Stimulated activated CD4-positive, alpha-beta T cell treated with anti-CD3 and anti-CD28 coated beads, TNF-alpha, amount 100 ng/mL, for 4 hours (primary cell): ENCODE results near the gene DSCAM.
"Not testable (repeated sequence)": the region's sequence is repeated elsewhere in the genome, so short reads cannot be mapped to it uniquely, and the experiment has no call there.

Source experiments
- DNase-seq, 3 experiments: peaks; one replicate each; pipeline ENCODE4 v3.0.0-alpha.2; 2020; ENCODE audit warnings: low read depth in 3 of 3

The DSCAM gene

GRCh38 chr21:40315626-40316025, 531.3 kb downstream of the DSCAM start:
- no peak for DNase-seq

DNA sequence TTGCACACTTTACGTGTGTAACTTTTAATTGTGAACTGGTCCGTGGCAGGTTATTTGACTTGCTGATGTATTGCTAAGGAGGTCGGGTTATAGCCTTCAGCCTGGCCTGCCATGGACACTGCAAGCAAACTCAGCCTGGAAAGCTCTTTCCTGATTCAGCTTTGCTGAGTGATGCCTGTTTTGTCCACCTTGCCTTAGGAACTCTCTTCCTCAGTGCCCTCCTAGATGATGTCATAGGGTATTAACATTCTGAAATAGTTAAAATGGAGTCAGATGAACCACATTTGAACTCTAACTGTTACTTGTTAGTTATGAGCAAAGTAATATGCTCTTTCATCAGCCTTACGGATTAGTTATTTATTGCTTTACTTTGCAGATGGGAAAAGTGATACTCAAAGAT, 533.7 kb downstream of the DSCAM start:
- DNase-seq: no peak

DNA sequence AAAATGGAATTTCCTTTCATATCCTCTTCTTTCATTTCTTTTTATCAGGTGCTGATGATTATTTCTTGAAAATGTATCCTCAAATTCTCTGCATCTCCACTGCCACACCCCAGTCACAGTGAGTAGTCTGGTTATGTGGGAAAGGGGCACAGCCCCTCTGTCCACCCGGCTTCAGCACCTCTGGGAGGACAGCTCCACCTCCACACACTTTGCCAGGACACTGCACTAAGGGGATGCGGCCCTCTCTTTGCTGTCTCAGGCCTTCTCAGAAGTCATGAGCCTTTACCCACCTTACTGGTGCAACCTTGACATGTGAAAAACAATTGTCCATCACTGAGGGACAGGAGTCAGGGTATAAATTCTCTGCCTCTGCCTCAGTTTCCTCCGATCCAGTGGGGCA, 546.7 kb downstream of the DSCAM start:
- DNase-seq: no peak

DNA sequence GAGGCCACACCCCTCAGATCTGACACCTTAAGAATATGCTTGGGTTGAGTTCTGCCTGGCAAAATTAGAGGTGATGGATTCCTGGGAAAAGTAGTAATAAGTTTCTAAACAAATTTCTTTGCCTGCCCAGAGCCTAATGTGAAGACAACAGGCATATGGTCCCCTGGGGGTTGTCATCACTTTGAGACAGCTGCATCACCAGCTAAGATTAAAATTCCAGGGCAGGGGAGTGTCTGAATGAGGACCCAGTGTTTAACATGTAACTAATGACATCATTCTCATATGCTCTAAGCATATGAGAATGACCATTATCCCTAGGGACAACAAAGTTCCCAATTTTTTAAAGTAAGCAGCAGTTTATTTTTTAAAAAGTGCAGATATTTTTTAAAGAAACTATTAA, 547.5 kb downstream of the DSCAM start:
- no peak for DNase-seq

GRCh38 chr21:40294345-40294744, 552.6 kb downstream of the DSCAM start:
- DNase-seq: no peak

DNA sequence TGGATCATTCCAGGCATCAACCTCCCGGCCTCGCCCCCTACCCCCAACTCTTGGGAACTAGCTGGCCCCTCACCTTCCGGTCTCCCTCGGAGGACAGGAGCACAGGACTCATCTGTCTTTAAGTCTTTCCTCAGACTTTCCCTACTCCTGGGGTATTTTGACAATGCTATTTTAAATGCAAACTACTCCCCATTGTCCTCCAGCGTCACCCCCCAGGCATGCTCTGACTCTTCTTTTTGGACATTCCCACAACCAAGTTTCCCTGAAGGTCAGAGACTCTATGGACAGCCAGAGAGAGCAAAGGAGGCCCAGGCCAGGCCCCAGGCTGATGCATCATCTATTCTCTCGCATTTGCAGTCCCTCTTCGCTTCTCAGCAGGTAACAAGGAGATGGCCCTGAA, 555.4 kb downstream of the DSCAM start:
- no peak for DNase-seq

DNA sequence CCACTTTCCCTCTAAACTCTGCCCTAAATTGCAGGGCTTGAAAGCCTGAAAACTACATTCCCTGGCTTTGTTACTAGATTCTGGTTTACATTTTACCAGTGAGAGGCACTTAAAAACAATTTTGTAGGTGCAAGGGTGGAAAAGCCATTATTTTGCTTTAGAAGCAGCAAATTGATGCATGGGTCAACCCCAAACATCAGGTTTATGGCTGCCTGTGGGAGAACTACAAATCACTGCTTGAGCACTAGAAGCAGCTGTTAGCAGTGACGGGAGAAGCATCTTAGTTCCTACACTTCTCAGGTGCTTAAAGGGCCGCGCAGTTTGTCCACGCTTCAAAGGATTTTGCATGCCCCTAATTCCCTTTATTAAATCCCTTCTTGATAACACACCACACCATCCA, 562.5 kb downstream of the DSCAM start:
- DNase-seq: no peak

DNA sequence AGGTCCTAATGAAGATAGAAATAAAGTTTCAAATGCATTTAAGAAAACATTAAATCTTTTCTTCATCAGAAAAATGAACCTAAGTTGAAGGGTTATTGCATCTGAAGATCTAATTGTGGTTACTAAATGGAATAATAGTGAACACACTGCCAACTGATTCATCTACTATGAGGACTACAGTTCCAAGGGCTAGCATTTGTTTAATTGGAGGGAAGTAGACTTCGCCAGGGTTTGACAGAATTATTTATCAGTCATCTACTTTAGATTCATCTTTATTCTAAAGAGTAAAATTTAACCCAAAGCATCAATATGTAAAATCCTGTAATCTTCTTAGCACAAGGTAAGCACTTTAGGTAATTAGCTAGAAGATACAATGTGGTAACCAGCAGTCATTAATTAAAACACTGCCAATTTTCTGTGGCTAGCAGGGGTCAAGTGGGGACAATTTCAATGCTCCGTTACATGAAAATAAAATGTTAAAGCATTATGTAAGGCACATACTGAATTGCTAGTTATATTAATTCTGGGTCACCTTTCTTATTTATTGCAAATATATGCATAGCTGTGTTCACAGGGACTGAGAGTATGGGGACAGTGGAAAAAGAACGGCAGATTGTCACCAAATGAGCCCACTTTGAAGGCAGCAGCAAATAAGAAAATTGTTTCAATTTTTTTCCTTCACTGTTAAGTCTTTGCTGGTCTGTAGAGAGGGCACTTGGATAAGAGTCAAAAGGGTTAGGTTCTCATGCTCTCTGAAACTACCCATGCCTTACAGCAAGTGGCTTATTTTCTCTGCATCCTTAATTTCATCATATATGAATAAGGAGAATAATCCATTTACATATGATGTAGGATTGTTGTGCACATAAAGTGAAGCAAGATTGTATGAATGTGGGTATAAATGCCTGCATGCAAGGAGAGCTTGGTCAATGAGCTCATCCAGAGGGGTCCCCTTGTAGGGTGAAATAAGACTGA, 563.8 kb downstream of the DSCAM start:
- DNase-seq: no peak

GRCh38 chr21:40278345-40278744, 568.6 kb downstream of the DSCAM start:
- DNase-seq: no peak

DNA sequence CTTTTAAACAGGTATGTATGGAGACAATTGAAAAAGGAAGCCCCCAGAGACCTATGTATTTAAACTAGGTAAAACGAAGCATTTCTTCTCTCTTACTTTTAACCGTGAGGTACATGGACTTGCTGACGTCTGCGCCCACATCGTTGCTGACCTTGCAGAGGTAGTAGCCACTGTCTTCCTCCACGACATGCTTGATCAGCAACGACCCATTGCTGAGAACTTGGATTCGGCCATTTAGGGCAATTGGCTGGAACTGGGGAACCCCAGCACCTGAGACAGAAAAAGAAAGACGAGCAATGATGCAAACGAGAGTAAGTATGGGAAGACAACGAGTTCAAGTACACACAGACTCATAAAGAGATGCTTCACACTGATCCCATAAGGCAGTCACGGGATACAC, 571.0 kb downstream of the DSCAM start:
- no peak for DNase-seq

DNA sequence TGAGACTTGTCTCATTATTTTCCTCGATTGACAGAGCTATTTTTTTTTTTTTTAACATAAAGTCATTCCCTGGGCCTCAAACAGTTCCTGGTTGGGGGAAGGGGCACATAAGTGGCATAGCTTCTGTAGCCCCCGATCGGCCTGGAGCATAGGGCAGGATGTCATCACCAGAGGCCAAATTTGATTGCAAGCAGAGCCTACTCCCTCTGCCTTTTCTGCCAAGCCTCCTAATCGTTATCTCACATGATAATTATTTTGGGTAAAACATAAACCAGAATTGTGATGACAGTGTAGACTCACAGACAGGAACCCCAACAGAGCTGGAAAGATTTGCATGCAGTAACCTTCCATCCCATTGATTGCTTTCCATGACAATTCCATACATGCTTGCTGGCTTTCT, 574.9 kb downstream of the DSCAM start:
- DNase-seq: no peak

DNA sequence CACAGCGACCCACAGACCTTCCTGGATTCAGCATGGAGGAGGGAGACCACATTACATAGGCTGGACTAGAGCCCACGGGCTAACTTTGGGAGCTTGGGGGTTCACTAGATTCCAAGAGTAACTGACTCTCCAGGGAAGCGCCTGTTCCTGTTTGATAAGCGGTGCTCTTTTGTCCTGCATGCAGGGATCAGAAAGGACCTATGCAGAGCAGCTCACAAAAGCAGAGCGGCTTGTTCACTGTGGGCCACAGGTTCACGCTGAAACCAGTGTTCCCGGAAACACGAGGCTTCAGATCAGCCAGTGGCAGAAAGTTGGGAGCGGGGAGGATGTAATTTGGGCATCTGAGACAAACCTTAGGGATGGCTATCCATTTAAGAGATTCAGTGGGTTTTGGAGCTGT, 575.8 kb downstream of the DSCAM start:
- DNase-seq: no peak

GRCh38 chr21:40270047-40270446, 576.9 kb downstream of the DSCAM start:
- no peak for DNase-seq

DNA sequence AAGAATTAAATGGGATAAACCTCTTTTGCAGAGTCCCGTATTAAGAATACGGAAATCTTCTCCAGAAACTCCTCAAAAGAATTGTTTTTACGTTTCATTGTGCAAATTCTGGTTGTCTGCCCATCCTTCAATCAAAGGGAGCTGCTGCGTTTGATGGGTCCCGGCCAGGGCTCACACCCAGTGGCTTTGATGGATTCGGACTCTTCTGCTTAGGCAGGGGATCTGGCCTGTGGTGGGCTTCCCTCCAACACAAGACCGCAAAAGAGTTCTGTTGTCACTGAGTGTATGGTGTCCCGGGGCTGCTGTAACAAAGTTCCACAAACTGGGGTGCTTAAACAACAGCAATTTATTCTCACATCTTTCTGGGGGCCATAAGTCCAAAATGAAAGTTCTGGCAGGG, 577.7 kb downstream of the DSCAM start:
- DNase-seq: no peak

GRCh38 chr21:40258456-40258855, 588.5 kb downstream of the DSCAM start:
- DNase-seq: not testable (repeated sequence)

GRCh38 chr21:40257342-40257741, 589.6 kb downstream of the DSCAM start:
- DNase-seq: no peak

DNA sequence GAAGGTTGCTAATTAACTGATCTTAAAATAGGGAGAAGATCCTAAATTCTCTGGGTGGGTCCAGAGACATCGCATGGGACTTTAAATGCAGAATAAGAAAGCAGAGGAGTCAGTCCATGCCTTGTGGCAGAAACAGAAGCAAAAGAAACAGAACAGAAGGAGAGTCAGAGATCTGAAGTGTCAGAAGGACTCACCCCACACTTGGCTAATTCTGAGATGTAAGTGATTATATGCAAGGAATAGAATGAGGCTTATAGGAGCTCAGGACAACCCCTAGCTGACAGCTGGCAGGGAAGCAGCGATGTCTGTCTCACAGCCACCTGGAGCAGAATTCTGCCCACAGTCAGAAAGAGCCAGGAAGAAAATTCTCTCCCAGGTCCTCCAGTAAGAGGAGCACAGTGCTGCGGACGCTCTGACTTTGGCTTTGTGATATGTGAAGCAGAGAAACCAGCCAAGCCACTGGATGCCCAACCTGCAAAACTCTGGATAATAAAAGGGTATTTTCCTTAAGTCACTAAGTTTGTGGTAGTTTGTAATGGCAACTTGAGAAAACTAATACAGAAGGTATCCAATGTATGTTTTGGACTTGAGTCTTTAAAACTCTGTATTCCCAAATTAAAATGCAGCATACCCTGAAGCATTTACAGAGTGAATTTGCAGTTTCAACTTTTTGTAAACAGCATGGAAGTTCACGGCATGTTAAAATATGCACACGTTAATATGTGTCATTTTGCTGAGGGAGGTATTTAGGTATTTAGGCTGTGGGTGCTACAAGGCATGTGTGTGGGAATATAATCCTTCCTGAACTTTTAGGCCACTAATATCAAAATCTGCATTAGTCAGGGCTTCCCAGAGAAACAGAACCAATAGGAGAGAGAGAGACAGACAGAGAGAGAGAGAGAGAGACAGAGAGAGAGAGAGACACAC, 591.2 kb downstream of the DSCAM start:
- DNase-seq: no peak

DNA sequence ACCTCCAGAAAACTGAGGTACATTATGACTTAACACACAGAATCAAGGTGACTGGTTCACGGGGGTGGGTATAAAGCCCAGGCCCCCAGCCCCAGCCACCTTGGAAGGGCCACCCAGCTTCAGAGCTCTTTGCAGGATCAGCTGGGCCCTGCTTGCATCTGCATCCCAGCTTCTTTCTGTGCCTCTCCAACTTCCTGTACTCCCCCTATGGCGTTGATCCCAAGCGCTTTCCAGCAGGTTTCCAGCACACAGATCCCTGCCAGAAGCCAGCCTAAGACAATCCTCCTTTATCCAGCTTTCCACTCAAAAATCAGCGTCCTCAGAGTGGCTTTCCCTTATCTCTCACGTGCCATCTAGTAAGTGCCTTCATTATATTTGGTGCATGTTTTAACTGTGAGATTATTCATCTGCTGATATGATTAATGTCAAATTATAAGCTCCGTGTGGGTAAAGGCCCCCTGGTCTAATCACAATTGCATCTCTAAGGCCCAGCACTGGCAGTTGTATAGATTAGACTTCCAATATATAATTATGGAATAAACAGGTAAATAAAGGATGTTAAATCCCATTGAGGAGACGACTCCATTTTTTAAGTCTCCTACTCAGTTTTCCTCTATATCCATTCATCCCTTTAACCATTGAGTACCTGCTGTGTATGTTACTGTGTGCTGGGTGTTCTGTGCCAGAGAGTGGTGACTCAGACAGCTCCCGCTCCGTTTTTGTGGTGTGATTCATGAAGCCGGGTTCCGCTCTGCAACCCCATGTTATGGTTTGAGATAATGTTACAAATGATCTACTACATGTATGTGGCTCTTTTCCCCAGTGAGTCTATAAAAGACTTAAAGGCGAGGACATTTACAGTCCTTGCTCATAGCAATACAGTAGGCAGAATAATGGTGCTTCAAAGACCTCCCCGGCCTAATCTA, 592.2 kb downstream of the DSCAM start:
- DNase-seq: no peak

- no peak for DNase-seq
Observed at GRCh38 chr21:40253112-40253511, 593.8 kb downstream of the DSCAM start.

DNA sequence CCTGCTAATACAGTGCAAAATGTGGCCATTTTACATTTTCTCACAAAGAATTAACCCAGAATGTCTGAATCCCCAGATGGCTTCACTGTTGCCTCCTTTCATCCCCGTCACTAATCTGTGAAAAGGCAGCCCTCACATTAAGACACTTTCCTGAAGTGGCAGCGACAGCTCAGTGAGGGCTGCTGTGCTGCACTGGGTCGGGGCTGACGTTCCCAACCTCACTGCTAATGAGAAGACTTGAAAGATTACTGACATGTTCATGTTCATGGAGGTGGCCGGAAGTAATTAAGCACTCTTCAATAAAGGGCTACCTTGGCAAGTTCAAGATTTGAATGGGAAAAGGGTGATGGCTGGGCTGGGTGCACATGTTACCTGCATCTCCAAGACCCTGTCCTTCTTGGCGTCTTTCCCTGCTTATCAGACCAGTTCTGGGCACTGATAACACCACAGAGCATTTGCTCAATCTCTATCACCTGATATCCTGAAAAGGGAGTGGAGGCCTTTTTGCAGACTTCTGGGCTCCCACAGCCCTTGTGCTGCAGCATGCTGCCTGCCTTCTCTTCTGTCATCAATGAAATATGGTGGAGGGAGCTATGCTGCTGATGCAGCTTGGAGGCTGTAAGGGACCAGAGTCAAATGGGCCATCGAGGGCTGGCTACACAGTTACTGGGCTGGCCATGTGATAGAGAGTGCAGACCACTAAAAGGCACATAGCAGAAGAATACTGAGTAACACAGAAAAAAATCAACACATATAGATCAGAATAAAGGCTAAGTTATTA, 596.3 kb downstream of the DSCAM start:
- no peak for DNase-seq

DNA sequence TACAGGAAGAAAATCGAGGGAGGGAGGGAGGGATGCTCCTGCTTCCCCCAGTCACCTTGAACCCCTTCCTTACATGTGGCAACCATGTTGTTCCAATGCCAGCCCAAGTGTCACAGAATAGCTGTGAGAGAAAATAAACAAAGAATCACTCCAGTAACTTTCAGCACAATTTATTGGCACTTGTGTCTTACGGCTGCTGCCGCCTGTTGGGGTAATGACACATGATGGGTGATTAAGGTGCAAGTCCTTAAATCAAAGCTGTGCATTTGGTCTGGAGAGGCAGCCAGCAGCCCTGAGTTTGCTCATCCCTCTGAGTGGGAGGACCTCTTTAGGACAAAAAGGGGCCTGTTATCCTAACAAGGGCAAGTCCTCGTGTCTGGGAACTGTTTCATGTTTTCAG, 602.0 kb downstream of the DSCAM start:
- DNase-seq: no peak
